ENCODE measurements around the gene CEACAM20. TPM values are rescaled to one million over a fixed set of nuclear protein-coding genes. Genes with fewer than 3 reads are reported as not detected.

CEACAM20 gene
- total RNA-seq, 2 donors from 2014 or later: not detected

DNA sequence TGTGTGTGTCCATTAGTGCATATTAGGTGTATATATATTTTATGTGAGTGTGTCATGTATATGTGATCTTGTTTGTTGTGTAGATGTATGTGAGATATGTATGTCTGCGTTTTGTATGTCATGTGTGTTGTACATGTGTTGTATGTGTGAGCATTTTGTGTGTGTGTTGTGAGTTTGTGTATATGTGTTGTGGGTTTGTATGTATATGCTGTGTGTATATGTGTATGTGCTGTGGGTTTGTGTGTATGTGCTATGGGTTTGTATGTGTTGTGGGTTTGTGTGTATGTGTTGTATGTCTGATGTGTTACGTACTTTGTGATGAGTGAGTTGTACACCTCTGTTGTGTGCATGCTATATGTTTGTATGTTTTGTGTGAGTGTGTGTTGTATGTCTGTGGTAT is 8.1 kb downstream of the CEACAM20 start:
- no peaks in the 10 kb centered on the region for H3K36me3 ChIP-seq (ENCODE audit: control insufficient read depth, insufficient read depth, low read length)
- no peaks in the 10 kb centered on the region for H3K4me1 ChIP-seq (ENCODE audit: control insufficient read depth, insufficient read depth, low read length)
- TF ChIP-seq, protein P1, sequence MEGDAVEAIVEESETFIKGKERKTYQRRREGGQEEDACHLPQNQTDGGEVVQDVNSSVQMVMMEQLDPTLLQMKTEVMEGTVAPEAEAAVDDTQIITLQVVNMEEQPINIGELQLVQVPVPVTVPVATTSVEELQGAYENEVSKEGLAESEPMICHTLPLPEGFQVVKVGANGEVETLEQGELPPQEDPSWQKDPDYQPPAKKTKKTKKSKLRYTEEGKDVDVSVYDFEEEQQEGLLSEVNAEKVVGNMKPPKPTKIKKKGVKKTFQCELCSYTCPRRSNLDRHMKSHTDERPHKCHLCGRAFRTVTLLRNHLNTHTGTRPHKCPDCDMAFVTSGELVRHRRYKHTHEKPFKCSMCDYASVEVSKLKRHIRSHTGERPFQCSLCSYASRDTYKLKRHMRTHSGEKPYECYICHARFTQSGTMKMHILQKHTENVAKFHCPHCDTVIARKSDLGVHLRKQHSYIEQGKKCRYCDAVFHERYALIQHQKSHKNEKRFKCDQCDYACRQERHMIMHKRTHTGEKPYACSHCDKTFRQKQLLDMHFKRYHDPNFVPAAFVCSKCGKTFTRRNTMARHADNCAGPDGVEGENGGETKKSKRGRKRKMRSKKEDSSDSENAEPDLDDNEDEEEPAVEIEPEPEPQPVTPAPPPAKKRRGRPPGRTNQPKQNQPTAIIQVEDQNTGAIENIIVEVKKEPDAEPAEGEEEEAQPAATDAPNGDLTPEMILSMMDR (conservative IDR thresholded peaks at IDR 0.05): no peak
- WGBS, 2 experiments (ENCODE audit: insufficient coverage in 1 of 2, insufficient read length in 1 of 2): 67 to 77% methylated on average over 2 of the region's 2 CpGs
- no peak overlapping the region for H3K27ac ChIP-seq (ENCODE audit: low read depth, low read length)
- no peak for DNase-seq
- no peak overlapping the region for H3K4me3 ChIP-seq (ENCODE audit: low read length)
- no peaks in the 10 kb centered on the region for H3K27me3 ChIP-seq (ENCODE audit: control insufficient read depth, insufficient read depth, low read length, poor library complexity, severe bottlenecking)
- H3K27me3 Mint-ChIP-seq (ENCODE audit: insufficient read depth): peaks cover 26% of the 10 kb centered on the region
- H3K27ac Mint-ChIP-seq: no peak overlapping the region
- H3K9ac ChIP-seq (ENCODE audit: extremely low read depth, low read length, poor library complexity, severe bottlenecking): no peak overlapping the region
- no peaks in the 10 kb centered on the region for H3K9me3 ChIP-seq (ENCODE audit: control insufficient read depth, low read length)
- no peak overlapping the region for H3K4me3 Mint-ChIP-seq
- H3K36me3 Mint-ChIP-seq (ENCODE audit: low read depth): no peaks in the 10 kb centered on the region
- H3K4me1 Mint-ChIP-seq: no peaks in the 10 kb centered on the region
- H3K9me3 Mint-ChIP-seq: peaks cover 8% of the 10 kb centered on the region

- DNase-seq: no peak
- H3K27me3 Mint-ChIP-seq (ENCODE audit: insufficient read depth): peaks cover 15% of the 10 kb centered on the region
- WGBS, 2 experiments (ENCODE audit: insufficient coverage in 1 of 2, insufficient read length in 1 of 2): 72 to 78% methylated on average over 5 to 7 of the region's 7 CpGs
- no peaks in the 10 kb centered on the region for H3K27me3 ChIP-seq (ENCODE audit: control insufficient read depth, insufficient read depth, low read length, poor library complexity, severe bottlenecking)
- H3K9me3 Mint-ChIP-seq: peaks cover 7% of the 10 kb centered on the region
- no peak overlapping the region for H3K27ac ChIP-seq (ENCODE audit: low read depth, low read length)
- no peaks in the 10 kb centered on the region for H3K36me3 ChIP-seq (ENCODE audit: control insufficient read depth, insufficient read depth, low read length)
- no peaks in the 10 kb centered on the region for H3K4me1 Mint-ChIP-seq
- no peaks in the 10 kb centered on the region for H3K4me1 ChIP-seq (ENCODE audit: control insufficient read depth, insufficient read depth, low read length)
- no peak overlapping the region for H3K4me3 ChIP-seq (ENCODE audit: low read length)
- TF ChIP-seq, protein P1 (conservative IDR thresholded peaks at IDR 0.05): no peak
- no peak overlapping the region for H3K4me3 Mint-ChIP-seq
- H3K9ac ChIP-seq (ENCODE audit: extremely low read depth, low read length, poor library complexity, severe bottlenecking): no peak overlapping the region
- H3K36me3 Mint-ChIP-seq (ENCODE audit: low read depth): no peaks in the 10 kb centered on the region
- no peak overlapping the region for H3K27ac Mint-ChIP-seq
- no peaks in the 10 kb centered on the region for H3K9me3 ChIP-seq (ENCODE audit: control insufficient read depth, low read length)
Measured at GRCh38 chr19:44517146-44517545, 12.3 kb downstream of the CEACAM20 start.

DNA sequence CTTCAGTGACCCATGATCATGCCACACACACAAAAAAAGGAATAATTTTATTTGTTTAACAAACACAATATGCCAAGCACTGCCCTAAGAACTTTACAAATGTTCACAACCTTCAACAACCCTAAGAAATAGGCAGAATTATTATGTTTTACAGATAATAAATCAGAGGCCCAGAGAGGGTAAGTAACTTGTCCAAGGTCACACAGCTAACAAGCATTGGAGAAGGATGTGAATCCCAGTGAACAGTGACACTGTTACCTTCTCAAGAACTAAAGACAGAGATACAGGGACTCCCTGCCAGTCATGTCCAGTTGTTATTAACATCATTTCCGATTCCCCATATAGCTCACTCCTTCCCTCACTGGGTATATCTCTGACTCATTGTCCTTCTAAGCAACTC is 13.6 kb downstream of the CEACAM20 start:
- Mint-ChIP-seq H3K4me3 (no peak overlapping the region), H3K27ac (no peak overlapping the region), H3K9me3 (peaks cover 7% of the 10 kb centered on the region), H3K36me3 (ENCODE audit: low read depth) (no peaks in the 10 kb centered on the region), H3K27me3 (ENCODE audit: insufficient read depth) (peaks cover 22% of the 10 kb centered on the region), H3K4me1 (no peaks in the 10 kb centered on the region)
- DNase-seq: no peak
- Histone ChIP-seq H3K9ac (ENCODE audit: extremely low read depth, low read length, poor library complexity, severe bottlenecking) (no peak overlapping the region), H3K4me1 (ENCODE audit: control insufficient read depth, insufficient read depth, low read length) (no peaks in the 10 kb centered on the region), H3K27me3 (ENCODE audit: control insufficient read depth, insufficient read depth, low read length, poor library complexity, severe bottlenecking) (no peaks in the 10 kb centered on the region), H3K4me3 (ENCODE audit: low read length) (no peak overlapping the region), H3K27ac (ENCODE audit: low read depth, low read length) (no peak overlapping the region), H3K9me3 (ENCODE audit: control insufficient read depth, low read length) (no peaks in the 10 kb centered on the region), H3K36me3 (ENCODE audit: control insufficient read depth, insufficient read depth, low read length) (no peaks in the 10 kb centered on the region)
- TF ChIP-seq, protein P1 (conservative IDR thresholded peaks at IDR 0.05): no peak
- WGBS, 2 experiments (ENCODE audit: insufficient coverage in 1 of 2, insufficient read length in 1 of 2): 84 to 90% methylated on average over 1 of the region's 1 CpG

Measured in endodermal cell (in vitro differentiated cells).